Measurements from ENCODE around the gene DLX4.

Gene DLX4

DNA sequence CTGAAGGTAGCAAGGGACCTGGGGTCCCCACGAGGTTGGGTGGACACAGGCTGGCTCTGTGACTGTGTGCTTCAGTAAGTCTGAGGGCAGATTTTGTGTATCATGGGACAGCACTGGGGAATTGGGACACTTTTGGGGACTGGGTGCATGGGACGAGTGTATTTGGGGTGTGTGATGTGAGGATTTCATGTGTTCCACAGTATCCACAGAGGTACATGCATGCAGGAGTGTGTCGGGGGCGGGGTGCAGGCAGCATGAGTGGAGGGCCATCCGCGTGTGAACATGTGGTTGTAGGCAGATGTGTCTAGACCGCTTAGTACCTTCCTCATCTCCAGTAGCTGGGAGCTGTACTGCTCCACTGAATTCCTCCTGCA, 27.1 kb downstream of the DLX4 start:
- no peak overlapping the region for H3K4me2 ChIP-seq (ENCODE audit: low read length)
- H3K79me2 ChIP-seq: no peaks in the 10 kb centered on the region
- no peaks in the 10 kb centered on the region for H3K9me3 ChIP-seq (ENCODE audit: control insufficient read depth, low read length)
- no peaks in the 10 kb centered on the region for H3K4me1 ChIP-seq
- TF ChIP-seq, protein P1, sequence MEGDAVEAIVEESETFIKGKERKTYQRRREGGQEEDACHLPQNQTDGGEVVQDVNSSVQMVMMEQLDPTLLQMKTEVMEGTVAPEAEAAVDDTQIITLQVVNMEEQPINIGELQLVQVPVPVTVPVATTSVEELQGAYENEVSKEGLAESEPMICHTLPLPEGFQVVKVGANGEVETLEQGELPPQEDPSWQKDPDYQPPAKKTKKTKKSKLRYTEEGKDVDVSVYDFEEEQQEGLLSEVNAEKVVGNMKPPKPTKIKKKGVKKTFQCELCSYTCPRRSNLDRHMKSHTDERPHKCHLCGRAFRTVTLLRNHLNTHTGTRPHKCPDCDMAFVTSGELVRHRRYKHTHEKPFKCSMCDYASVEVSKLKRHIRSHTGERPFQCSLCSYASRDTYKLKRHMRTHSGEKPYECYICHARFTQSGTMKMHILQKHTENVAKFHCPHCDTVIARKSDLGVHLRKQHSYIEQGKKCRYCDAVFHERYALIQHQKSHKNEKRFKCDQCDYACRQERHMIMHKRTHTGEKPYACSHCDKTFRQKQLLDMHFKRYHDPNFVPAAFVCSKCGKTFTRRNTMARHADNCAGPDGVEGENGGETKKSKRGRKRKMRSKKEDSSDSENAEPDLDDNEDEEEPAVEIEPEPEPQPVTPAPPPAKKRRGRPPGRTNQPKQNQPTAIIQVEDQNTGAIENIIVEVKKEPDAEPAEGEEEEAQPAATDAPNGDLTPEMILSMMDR (IDR thresholded peaks at IDR 0.05): no peak
- H2AFZ ChIP-seq: no peak overlapping the region
- no peaks in the 10 kb centered on the region for H3K36me3 ChIP-seq (ENCODE audit: control insufficient read depth, insufficient read depth, low read length)
- no peak overlapping the region for H3K27ac ChIP-seq
- H3K4me3 ChIP-seq (ENCODE audit: low read depth, low read length): no peak overlapping the region
- no peaks in the 10 kb centered on the region for H3K27me3 ChIP-seq (ENCODE audit: control insufficient read depth, insufficient read depth, low read length)
- H3K9ac ChIP-seq: no peak overlapping the region

DNA sequence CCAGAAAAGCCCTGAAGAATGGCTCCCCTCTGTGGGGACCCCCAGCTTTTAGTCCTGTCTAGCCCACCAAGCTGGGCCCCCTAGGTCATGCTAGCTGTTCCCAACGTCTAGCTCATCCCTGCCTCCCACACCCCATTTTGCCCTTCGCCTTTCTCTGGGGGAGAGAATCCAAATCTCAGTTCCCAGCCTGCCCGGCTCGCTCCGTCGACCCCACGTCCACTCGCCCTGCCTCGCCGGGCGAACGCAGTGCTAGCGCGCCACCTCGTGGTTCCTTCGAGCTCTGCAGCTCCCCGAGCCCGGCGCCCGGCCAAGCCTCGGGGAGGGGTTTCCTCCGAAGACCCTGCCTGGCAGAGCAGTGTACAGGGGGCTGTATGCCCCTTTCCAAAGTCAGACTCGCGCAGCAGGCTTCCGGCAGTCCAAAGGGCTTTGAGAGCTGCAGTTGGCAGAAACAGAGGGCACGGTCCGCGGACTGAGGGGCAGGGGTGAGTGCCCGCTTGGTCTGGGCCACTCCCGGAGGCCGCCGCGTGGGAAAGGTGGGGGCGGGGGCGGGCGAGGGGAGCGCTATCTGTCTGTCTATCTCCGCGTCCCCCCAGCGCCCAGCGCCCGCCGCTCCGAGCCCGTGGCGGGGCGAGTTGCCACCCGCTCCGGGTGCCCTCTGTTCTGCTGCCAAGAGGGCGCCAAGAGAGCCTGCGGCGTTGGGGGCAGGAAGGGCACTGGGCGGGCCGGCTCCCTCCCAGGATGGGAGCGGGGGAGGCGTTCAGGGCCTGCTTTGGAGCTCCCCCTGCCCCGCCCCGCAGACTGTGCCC, 27.7 kb downstream of the DLX4 start:
- no peaks in the 10 kb centered on the region for H3K27me3 ChIP-seq (ENCODE audit: control insufficient read depth, insufficient read depth, low read length)
- peak overlapping the region; percentile 74 for H3K4me2 ChIP-seq (ENCODE audit: low read length)
- H3K4me1 ChIP-seq: peaks cover 3% of the 10 kb centered on the region
- peak overlapping the region; percentile 41 for H2AFZ ChIP-seq
- TF ChIP-seq, protein P1 (IDR thresholded peaks at IDR 0.05): peak; percentile 99
- no peaks in the 10 kb centered on the region for H3K36me3 ChIP-seq (ENCODE audit: control insufficient read depth, insufficient read depth, low read length)
- H3K4me3 ChIP-seq (ENCODE audit: low read depth, low read length): peak overlapping the region; percentile 6
- H3K9ac ChIP-seq: no peak overlapping the region
- H3K79me2 ChIP-seq: no peaks in the 10 kb centered on the region
- H3K27ac ChIP-seq: no peak overlapping the region
- H3K9me3 ChIP-seq (ENCODE audit: control insufficient read depth, low read length): no peaks in the 10 kb centered on the region

DNA sequence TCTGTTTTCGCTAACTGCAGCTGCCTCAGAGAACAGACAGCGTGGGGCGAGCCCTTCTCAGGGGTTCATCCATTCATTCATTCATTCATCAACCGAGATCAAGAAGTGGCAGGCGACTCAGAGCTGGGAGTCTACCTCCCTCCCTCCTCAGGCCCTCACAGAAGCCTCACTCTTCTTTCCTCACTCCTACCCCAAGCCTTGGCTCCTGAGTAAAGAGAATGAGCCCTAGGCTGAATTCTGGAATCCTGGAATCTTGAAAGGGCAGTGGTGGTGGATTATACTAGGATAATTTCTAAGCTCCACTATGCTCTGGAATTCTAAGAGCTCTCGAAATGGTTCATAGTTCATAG, 28.3 kb downstream of the DLX4 start:
- TF ChIP-seq, protein P1 (IDR thresholded peaks at IDR 0.05): no peak
- Histone ChIP-seq H3K4me1 (peaks cover 4% of the 10 kb centered on the region), H3K4me3 (ENCODE audit: low read depth, low read length) (no peak overlapping the region), H3K27ac (no peak overlapping the region), H3K9me3 (ENCODE audit: control insufficient read depth, low read length) (no peaks in the 10 kb centered on the region), H2AFZ (no peak overlapping the region), H3K4me2 (ENCODE audit: low read length) (no peak overlapping the region), H3K36me3 (ENCODE audit: control insufficient read depth, insufficient read depth, low read length) (no peaks in the 10 kb centered on the region), H3K79me2 (no peaks in the 10 kb centered on the region), H3K27me3 (ENCODE audit: control insufficient read depth, insufficient read depth, low read length) (no peaks in the 10 kb centered on the region), H3K9ac (no peak overlapping the region)

DNA sequence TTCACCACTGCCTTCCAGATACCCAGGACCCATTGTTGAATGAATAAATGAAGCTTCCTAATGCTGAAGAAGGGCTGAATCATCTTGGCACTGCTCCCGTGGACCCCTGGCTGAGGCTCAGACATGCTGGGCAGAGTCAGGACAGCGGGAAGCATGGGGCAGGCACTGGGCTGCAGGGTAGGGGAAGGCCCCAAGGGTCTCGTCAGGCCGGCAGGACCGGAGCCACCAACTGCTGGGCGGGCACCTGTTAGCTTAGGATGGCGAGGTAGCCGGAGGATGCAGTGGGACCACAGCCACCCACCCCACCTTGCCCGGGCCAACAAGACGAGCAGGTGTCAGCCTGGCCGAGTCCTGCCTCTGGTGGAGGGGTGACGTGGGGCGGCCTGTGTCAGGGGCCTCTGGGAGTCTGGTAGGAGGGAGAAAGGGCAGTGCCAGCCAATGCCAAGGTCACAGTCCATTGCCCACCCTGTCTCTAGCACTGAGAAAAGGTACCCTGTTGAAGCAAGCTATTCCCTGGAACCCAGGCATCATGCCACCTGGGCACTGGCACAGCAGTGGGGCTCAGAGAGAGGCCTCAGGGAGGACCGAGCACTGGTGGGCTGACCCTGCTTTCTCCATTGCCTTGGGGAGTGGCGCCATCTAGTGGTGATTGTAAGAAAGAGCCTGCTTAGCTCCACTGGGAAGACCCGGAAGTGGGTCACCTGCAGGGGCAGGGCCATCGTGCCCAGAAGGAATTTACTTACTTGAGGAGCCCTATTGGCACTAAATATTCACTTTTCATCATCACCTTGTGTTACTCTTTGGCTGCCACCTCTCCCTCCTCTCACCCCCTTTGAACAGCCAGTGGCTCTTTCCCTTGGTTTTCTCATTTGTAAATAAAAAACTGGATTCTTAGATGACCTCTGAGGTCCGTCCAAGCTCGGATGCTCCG, 29.0 kb downstream of the DLX4 start:
- TF ChIP-seq, protein P1 (IDR thresholded peaks at IDR 0.05): peak; percentile 96
- Histone ChIP-seq H3K27ac (no peak overlapping the region), H3K36me3 (ENCODE audit: control insufficient read depth, insufficient read depth, low read length) (no peaks in the 10 kb centered on the region), H3K9ac (no peak overlapping the region), H3K4me1 (peaks cover 4% of the 10 kb centered on the region), H3K9me3 (ENCODE audit: control insufficient read depth, low read length) (no peaks in the 10 kb centered on the region), H2AFZ (peak overlapping the region; percentile 53), H3K4me3 (ENCODE audit: low read depth, low read length) (no peak overlapping the region), H3K79me2 (no peaks in the 10 kb centered on the region), H3K4me2 (ENCODE audit: low read length) (no peak overlapping the region), H3K27me3 (ENCODE audit: control insufficient read depth, insufficient read depth, low read length) (no peaks in the 10 kb centered on the region)
